ENCODE measurements around the gene AKNAD1. TPM values are rescaled to one million over a fixed set of nuclear protein-coding genes. Genes with fewer than 3 reads are reported as not detected.
"Not testable (repeated sequence)": the region's sequence is repeated elsewhere in the genome, so short reads cannot be mapped to it uniquely, and the experiment has no call there.

AKNAD1 gene
- total RNA-seq, 1 donor from 2014 or later = not detected

- no peak for DNase-seq (ENCODE audit: low spot score)
Observed at GRCh38 chr1:108785880-108786279, 71.0 kb downstream of the AKNAD1 start.

GRCh38 chr1:108785264-108785663 lies 71.6 kb downstream of the AKNAD1 start:
- DNase-seq (ENCODE audit: low spot score) = no peak

GRCh38 chr1:108781575-108781944 lies 75.3 kb downstream of the AKNAD1 start:
- not testable (repeated sequence) for DNase-seq (ENCODE audit: low spot score)

GRCh38 chr1:108780937-108781574 lies 75.8 kb downstream of the AKNAD1 start:
- no peak for DNase-seq (ENCODE audit: low spot score)

- no peak for DNase-seq (ENCODE audit: low spot score)
Observed at GRCh38 chr1:108779455-108779854, 77.4 kb downstream of the AKNAD1 start.

- no peak for DNase-seq (ENCODE audit: low spot score)
Observed at GRCh38 chr1:108777839-108778238, 79.1 kb downstream of the AKNAD1 start.

GRCh38 chr1:108767708-108768107 lies 89.2 kb downstream of the AKNAD1 start:
- no peak for DNase-seq (ENCODE audit: low spot score)

GRCh38 chr1:108767115-108767514 lies 89.8 kb downstream of the AKNAD1 start:
- no peak for DNase-seq (ENCODE audit: low spot score)

Other genes with a start within 250 kb of the AKNAD1 start
- gene HENMT1, start 196.0 kb downstream of the AKNAD1 start, total RNA-seq = 8.8 TPM
- 48.9 TPM for gene PRPF38B, start 164.8 kb downstream of the AKNAD1 start, total RNA-seq
- gene FNDC7, start 144.2 kb downstream of the AKNAD1 start, total RNA-seq = not detected
- 59.3 TPM for gene STXBP3, start 110.4 kb downstream of the AKNAD1 start, total RNA-seq
- 14.4 TPM for gene GPSM2, start 19.9 kb upstream of the AKNAD1 start, total RNA-seq
- 43.2 TPM for gene CLCC1, start 106.4 kb upstream of the AKNAD1 start, total RNA-seq
- gene WDR47, start 185.0 kb upstream of the AKNAD1 start, total RNA-seq = 18.8 TPM
- gene TAF13, start 218.9 kb upstream of the AKNAD1 start, total RNA-seq = 27.0 TPM
- gene TMEM167B, start 233.7 kb upstream of the AKNAD1 start, total RNA-seq = 55.1 TPM